Measurements from ENCODE around the gene MYO7A.

Gene MYO7A

DNA sequence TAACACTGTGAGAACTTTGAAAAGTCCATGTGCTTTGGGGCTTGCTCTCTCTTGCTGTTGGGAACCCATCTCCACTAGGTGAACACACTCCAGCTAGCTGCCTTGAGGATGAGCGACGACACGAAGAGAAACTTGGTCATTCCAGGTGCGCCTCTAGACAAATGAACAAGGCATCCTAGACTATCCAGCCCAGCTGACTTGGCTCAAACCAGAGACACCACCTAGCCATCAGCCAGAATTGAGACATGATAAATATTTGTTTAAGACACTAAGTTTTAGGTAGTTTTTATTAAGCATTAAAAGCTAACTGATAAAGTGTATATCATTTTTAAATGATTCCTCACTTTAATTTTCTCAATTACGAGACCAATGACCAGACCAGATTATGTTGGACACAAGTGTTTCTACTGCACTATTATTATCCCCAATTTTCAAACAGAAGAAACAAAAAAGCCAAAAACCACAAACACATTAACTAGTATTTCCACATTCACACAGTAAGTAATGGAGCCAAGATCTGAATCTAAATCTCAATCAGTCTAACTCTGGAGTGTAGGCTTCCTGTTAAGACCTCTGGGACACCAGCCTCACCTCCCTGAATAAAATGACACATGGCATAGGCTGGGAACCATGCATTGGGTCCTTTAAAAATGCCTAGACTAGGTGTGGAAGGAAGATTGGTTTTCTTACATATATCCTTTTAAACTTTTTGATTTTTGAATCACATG is 103.0 kb downstream of the MYO7A start:
- DNase-seq = no peak

DNA sequence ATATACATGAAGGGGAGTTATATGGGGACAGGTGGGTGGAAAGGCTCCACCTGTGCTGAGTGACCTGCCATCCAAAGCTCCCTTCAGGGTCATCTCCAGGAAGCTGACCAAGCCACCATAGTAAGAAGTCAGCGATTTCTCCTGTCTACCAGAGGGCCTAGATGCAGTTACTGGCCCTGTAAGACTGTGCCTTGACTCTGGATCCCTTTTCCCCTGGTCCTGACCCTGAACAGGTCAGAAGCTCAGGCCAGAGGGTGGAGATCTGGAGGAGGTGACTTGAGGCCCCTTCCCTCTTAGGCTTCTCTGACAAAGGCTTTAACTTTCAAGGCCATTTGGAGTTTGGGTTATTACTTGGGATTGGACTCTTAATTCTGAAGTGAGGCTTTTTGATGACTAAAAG is 103.8 kb downstream of the MYO7A start:
- DNase-seq = no peak

DNA sequence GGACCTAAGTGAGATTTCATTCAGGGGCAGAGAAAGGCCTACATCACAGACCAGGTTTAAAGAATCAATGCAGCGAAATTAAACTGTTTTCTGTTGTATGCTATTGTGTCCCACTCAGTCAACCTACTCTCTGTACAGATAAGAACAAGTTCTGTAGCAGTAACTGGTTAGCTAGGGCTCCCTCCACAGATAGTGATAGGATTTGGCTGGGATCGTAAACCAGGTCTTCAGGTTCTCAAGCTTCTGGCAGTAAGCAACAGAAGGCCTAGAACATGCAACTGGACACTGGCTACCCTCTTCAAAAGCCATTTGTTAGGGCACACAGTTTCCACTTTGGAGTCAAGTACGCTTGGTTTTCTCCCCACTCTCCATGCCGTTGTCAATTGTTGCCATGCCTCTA is 104.2 kb downstream of the MYO7A start:
- no peak for DNase-seq

GRCh38 chr11:77233011-77233410 is 105.0 kb downstream of the MYO7A start:
- no peak for DNase-seq

- DNase-seq = no peak
Measured at GRCh38 chr11:77236901-77237300, 108.9 kb downstream of the MYO7A start.

- no peak for DNase-seq
Measured at GRCh38 chr11:77244277-77245027, 116.4 kb downstream of the MYO7A start.

DNA sequence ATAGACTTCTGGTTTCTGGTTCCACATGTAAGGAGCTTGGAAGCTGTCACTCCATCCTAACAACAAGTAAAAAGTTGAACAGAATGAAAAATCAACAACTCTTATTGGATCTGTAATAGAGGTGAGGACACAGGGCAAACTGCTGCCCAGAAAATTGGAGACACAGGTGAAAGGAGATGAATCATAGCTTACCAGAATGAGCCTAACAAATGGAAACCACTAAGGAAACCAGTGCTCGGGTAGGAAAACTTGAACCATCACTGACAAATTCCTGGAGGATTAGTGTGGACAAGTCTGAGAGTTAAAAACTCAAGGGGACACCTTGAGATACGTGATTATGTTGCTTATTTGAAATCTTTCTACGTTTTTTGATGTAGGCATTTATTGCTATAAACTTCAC is 121.4 kb downstream of the MYO7A start:
- no peak for DNase-seq

- no peak for DNase-seq
Measured at GRCh38 chr11:77250881-77251640, 123.0 kb downstream of the MYO7A start.

DNA sequence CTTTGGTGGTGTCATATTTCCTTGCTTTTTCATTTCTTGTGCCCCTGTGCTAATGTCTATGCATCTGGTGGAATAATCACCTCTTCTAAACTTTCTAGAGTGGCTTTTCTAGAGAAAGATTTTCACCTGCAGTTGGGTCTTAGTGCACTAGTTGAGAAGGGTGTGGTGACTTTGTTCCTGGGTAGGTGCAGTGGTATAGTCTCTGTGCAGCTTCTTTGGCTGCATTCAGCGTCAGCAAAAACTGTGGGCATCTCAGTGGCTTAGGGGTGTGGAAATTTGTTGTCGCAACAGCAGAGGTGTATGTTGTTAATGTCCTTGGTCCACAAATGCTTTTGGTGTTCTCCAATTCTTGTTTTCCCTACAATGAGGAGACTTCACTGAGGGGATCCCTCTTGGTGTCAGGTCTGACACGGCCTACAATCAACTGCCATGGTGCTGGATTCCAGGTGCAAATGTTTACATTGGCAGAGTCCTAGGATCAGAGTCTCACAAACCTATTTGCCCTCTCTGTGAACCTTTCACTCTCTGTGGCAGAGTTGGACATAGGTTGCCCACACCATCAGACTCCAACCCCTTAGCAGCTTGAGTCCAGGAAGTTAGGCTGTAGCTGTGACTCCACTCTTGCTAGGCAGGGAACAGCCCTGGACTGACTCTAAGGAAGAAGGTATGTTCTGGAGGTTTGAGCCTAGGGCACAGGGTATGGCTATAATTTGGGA is 124.7 kb downstream of the MYO7A start:
- DNase-seq = no peak

DNA sequence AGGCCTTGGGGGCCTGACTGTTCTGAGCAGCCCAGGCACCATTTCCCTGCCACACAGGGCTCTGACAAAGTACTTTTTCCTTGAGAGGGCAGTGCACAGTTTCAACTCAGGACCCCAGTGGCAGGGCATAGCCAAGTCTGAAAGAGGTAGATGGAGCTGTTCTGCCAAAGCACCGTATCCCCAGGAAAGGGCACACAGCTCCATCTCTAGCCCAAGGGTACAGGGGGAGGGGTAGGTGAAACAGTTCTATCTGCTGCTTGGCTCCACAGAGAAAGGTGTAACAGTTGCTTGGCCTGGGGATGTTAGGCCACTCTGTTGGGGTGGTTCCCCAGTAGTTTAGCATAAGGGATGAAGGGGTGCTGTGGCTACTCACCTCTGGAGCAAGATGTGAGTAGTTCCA is 125.6 kb downstream of the MYO7A start:
- no peak for DNase-seq

DNA sequence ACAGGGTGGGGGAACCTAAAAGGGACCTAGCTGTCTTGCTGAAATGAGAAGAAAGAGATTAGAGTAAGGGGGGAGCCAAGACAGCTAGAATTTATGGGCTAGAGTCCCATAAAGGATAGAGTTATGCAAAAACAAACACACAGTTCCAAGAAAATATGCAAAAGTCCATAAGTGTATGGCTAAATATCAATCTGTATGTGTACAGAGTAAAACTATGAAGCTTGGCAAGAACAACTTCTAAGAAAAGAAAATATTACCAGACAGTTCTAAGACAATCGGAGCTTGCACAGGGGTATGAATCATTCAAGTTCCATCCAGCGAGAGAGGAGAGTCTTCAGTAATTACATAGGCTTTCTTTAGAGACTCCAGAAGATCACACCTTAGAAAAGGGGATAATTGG is 131.6 kb downstream of the MYO7A start:
- no peak for DNase-seq

- no peak for DNase-seq
Measured at GRCh38 chr11:77262803-77263202, 134.8 kb downstream of the MYO7A start.

Measured in Kasumi-1 (cell line).